Testis (tissue), 3 donors: ENCODE data around the gene SKAP2. TPM values are rescaled to one million over a fixed set of nuclear protein-coding genes. Genes with fewer than 3 reads are reported as not detected.

Experiments
- DNase-seq: peaks from one replicate; pipeline ENCODE4 v3.0.0-alpha.2; 2019
- H3K27ac ChIP-seq, 2 donors: fragments of 200-600 bp; sonication (generic); one replicate each; pipeline ENCODE4 v1.5.1; 2019
- H3K27me3 ChIP-seq: fragments of 200-600 bp; sonication (generic); one replicate; pipeline ENCODE4 v1.5.1; 2019
- H3K36me3 ChIP-seq: fragments of 200-600 bp; sonication (generic); one replicate; pipeline ENCODE4 v1.5.1; 2017; ENCODE audit warnings: low read depth; ENCODE audit errors: missing control alignments
- H3K4me1 ChIP-seq: fragments of 200-600 bp; sonication (generic); one replicate; pipeline ENCODE4 v1.5.1; 2019
- H3K4me3 ChIP-seq, 2 donors: fragments of 200-600 bp; sonication (generic); one replicate each; pipeline ENCODE4 v1.5.1; 2017 to 2019
- H3K9me3 ChIP-seq: fragments of 200-600 bp; sonication (generic); one replicate; pipeline ENCODE4 v1.5.1; 2017
- POLR2A ChIP-seq: fragments of 450-650 bp; IDR thresholded peaks from one replicate; pipeline ENCODE4 v1.6.1; 2017; ENCODE audit warnings: antibody characterized with exemption, mild to moderate bottlenecking, moderate library complexity
- WGBS, 2 donors: methylation state at CpG; one replicate each; pipeline ENCODE4 v1.1.5; 2018; 5-methylcytosine and 5-hydroxymethylcytosine counted together
- intact Hi-C: fragments of 100-400 bp; cut with DNase I; formaldehyde crosslinking; loops from one replicate; pipeline ENCODE4 v1.15.1; 2023; ENCODE audit warnings: low total_unique reads
- polyA plus RNA-seq: library from polyadenylated mRNA; stranded (reverse); fragments of 350-450 nt; fragmentation: Illumina TruSeq; extraction: RNeasy Lipid Tissue Mini Kit (QIAGEN cat#74804); gene quantifications from one replicate; pipeline ENCODE4 v1.2.3, GENCODE V29; 2014; ENCODE audit warnings: low read depth, low replicate concordance; ENCODE audit not compliant: insufficient read depth
- total RNA-seq, 2 donors: library from RNA; depleted of rRNA; stranded (reverse); fragments of >200 nt; gene quantifications; one replicate each; pipeline ENCODE4 v1.2.3, GENCODE V29; 2016
- TF ChIP-seq, protein P1 (sequence below), 3 experiments: fragments of 450-650 bp in 2 of 3; fragments of 200-600 bp in 1 of 3; sonication (generic) in 1 of 3; IDR thresholded peaks; one replicate each; pipeline ENCODE4 v1.5.1; 2016 to 2019; ENCODE audit warnings: antibody characterized with exemption in 3 of 3, mild to moderate bottlenecking in 2 of 3, moderate library complexity in 1 of 3

Gene SKAP2
- total and polyA plus RNA-seq, 3 donors from 2014 or later: 33.1 to 43.6 (median 33.9) TPM

DNA sequence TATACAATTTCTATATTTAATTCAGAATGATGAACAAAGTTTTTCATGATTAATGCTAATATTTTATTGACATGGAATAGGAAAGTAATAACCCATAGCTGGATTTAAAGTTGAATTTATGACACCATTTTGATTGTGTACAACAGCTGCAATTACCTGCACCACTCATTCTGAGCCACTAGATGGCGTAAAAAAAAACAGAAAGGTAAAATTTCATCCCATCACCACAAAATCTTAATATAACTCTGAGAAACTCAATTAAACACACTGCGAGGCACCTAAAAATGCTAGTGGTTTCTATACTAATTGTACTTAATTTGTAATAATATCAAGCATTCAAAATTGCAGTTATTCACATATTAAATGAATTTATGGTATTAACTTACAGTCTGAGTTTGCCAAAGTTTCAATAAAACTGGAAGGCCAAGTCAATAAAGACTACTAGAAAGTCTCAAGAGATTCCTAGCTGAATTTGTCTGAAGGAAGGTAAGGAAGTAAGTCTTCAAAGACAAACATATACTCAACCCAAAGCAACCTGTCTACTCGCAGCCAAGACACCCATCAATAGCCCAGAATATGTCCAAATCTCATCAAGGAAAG is 182.5 kb downstream of the SKAP2 start:
- TF ChIP-seq, protein P1, sequence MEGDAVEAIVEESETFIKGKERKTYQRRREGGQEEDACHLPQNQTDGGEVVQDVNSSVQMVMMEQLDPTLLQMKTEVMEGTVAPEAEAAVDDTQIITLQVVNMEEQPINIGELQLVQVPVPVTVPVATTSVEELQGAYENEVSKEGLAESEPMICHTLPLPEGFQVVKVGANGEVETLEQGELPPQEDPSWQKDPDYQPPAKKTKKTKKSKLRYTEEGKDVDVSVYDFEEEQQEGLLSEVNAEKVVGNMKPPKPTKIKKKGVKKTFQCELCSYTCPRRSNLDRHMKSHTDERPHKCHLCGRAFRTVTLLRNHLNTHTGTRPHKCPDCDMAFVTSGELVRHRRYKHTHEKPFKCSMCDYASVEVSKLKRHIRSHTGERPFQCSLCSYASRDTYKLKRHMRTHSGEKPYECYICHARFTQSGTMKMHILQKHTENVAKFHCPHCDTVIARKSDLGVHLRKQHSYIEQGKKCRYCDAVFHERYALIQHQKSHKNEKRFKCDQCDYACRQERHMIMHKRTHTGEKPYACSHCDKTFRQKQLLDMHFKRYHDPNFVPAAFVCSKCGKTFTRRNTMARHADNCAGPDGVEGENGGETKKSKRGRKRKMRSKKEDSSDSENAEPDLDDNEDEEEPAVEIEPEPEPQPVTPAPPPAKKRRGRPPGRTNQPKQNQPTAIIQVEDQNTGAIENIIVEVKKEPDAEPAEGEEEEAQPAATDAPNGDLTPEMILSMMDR (IDR thresholded peaks at IDR 0.05): peak in 2 of 3 experiments; percentile 21 to 92
- TF ChIP-seq POLR2A: no peak
- intact Hi-C loops: no loop called here
- H3K4me3 ChIP-seq: no peak overlapping the region
- no peaks in the 10 kb centered on the region for H3K9me3 ChIP-seq
- H3K4me1 ChIP-seq: no peaks in the 10 kb centered on the region
- DNase-seq: no peak
- H3K27me3 ChIP-seq: no peaks in the 10 kb centered on the region
- no peaks in the 10 kb centered on the region for H3K36me3 ChIP-seq
- no peak overlapping the region for H3K27ac ChIP-seq
- 48 to 70% methylated on average over 3 of the region's 3 CpGs for WGBS, 2 donors

DNA sequence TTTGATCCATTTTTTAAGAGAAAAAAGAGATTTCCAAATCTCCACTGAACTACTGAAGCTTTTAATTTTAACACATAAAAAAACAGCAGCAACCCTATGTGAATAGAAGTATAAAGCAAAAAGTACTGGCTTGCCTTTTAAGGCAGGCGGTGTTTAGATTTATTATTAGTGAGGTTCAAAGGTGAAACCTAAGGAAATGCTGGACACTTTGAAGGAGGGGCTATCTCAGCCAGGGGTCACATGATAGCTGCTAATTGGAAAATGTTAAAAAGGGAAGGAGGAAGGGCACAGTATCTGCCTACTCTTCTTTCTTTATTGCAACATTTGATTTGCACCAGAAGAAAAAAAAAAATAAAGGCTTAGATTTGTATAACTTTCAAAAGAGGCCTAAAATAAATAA is 183.8 kb downstream of the SKAP2 start:
- Histone ChIP-seq H3K4me1 (no peaks in the 10 kb centered on the region), H3K36me3 (no peaks in the 10 kb centered on the region), H3K9me3 (no peaks in the 10 kb centered on the region), H3K27me3 (no peaks in the 10 kb centered on the region), H3K27ac (no peak overlapping the region), H3K4me3 (no peak overlapping the region)
- 89 to 94% methylated on average over 1 of the region's 1 CpG for WGBS, 2 donors
- TF ChIP-seq, protein P1 (IDR thresholded peaks at IDR 0.05): no peak
- TF ChIP-seq POLR2A: no peak
- intact Hi-C loops: no loop called here
- DNase-seq: no peak

DNA sequence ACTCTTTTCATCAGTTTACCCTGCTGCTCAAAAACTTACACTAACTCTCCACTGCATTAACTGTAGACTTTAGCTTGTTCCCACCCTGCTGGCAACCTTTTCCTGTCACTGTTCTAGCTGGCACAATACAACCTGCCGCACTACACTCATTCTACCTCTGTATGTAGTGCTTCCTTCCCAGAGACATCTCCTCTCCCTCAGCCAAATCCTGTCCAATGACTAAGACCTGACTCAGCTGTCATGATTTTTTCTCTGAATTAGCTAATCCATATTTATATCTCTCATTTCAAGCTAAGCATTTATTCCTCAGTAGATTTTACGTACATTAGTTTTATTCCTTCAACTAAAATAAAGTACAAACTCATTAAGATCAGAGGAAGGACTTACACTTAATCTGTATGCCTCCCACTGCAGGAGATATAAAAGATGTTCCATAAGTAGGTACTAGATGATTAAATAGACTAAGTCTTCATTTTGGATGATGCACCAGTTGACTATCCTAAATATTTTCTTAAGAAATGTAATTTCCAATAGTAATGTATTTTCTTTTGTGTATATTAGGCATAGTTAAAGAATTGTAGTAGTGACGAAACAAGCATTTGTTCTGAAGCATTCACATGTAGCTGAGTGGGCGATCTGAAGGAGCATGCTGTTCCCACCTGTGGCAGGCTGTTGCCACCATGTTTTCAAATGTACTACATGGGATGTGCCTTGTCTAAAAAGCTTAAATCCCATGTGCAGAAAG is 189.1 kb downstream of the SKAP2 start:
- intact Hi-C loops: no loop called here
- no peak overlapping the region for H3K4me3 ChIP-seq
- WGBS, 2 donors: 91 to 95% methylated on average over 4 of the region's 4 CpGs
- H3K27me3 ChIP-seq: no peaks in the 10 kb centered on the region
- no peaks in the 10 kb centered on the region for H3K36me3 ChIP-seq
- H3K9me3 ChIP-seq: no peaks in the 10 kb centered on the region
- no peak for TF ChIP-seq POLR2A
- TF ChIP-seq, protein P1 (IDR thresholded peaks at IDR 0.05): no peak
- DNase-seq: no peak
- H3K27ac ChIP-seq: no peak overlapping the region
- H3K4me1 ChIP-seq: no peaks in the 10 kb centered on the region

DNA sequence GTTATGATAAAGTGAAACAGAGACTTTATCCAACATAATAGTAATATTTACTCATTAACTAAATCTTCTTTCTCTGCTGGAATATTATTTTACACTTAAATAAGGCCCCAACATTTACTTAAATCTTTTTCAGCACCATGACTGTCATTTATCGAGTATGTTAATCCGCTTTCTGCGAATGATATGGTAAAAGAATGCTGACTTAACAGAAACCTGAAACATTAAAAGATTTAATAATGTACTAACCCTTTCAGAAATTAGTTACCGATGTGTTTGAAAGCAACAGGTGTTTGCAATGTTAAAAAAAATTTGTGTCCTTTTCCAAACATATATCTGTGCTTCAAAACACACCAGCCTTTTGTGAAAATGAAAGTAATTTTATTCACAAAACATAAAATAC is 190.5 kb downstream of the SKAP2 start:
- H3K9me3 ChIP-seq: no peaks in the 10 kb centered on the region
- no peaks in the 10 kb centered on the region for H3K27me3 ChIP-seq
- no peak overlapping the region for H3K27ac ChIP-seq
- intact Hi-C loops: no loop called here
- no peak overlapping the region for H3K4me3 ChIP-seq
- TF ChIP-seq, protein P1 (IDR thresholded peaks at IDR 0.05): no peak
- no peak for TF ChIP-seq POLR2A
- WGBS, 2 donors: 93 to 94% methylated on average over 4 of the region's 4 CpGs
- no peaks in the 10 kb centered on the region for H3K4me1 ChIP-seq
- no peaks in the 10 kb centered on the region for H3K36me3 ChIP-seq
- DNase-seq: no peak
